ENCODE results near the gene MAPK1.
"Not testable (repeated sequence)": the region's sequence is repeated elsewhere in the genome, so short reads cannot be mapped to it uniquely, and the experiment has no call there.

Gene MAPK1

GRCh38 chr22:21858025-21858764, 9.2 kb downstream of the MAPK1 start:
- no peak overlapping the region for H3K4me3 ChIP-seq (ENCODE audit: low read depth in 1 of 2, low read length in 2 of 2)
- H3K9ac ChIP-seq (ENCODE audit: low read length), result no peak overlapping the region
- H3K4me1 ChIP-seq (ENCODE audit: insufficient read depth, low read length), result peaks cover 55% of the 10 kb centered on the region

GRCh38 chr22:21857481-21857914, 9.9 kb downstream of the MAPK1 start:
- Histone ChIP-seq H3K27ac (ENCODE audit: low read depth, low read length) (peak overlapping the region; percentile 49), H3K36me3 (ENCODE audit: insufficient read depth, low read length) (no peaks in the 10 kb centered on the region), H3K4me3 (ENCODE audit: low read depth in 1 of 2, low read length in 2 of 2) (no peak overlapping the region), H3K9ac (ENCODE audit: low read length) (no peak overlapping the region), H3K9me3 (ENCODE audit: low read length) (no peaks in the 10 kb centered on the region), H3K4me1 (ENCODE audit: insufficient read depth, low read length) (peaks cover 55% of the 10 kb centered on the region), H3K27me3 (ENCODE audit: control insufficient read depth in 1 of 2, insufficient read depth in 2 of 2, low read length in 2 of 2) (no peaks in the 10 kb centered on the region)

More at GRCh38 chr22:21858025-21858764, 9.2 kb downstream of the MAPK1 start:
- Histone ChIP-seq H3K36me3 (ENCODE audit: insufficient read depth, low read length) (no peaks in the 10 kb centered on the region), H3K27ac (ENCODE audit: low read depth, low read length) (peak overlapping the region; percentile 49), H3K27me3 (ENCODE audit: control insufficient read depth in 1 of 2, insufficient read depth in 2 of 2, low read length in 2 of 2) (no peaks in the 10 kb centered on the region), H3K9me3 (ENCODE audit: low read length) (no peaks in the 10 kb centered on the region)

- Histone ChIP-seq H3K9me3 (ENCODE audit: low read length) (no peaks in the 10 kb centered on the region), H3K27ac (ENCODE audit: low read depth, low read length) (no peak overlapping the region), H3K4me3 (ENCODE audit: low read depth in 1 of 2, low read length in 2 of 2) (no peak overlapping the region), H3K4me1 (ENCODE audit: insufficient read depth, low read length) (peaks cover 52% of the 10 kb centered on the region), H3K27me3 (ENCODE audit: control insufficient read depth in 1 of 2, insufficient read depth in 2 of 2, low read length in 2 of 2) (no peaks in the 10 kb centered on the region), H3K9ac (ENCODE audit: low read length) (no peak overlapping the region), H3K36me3 (ENCODE audit: insufficient read depth, low read length) (no peaks in the 10 kb centered on the region)
These were observed 10.6 kb downstream of the MAPK1 start for GRCh38 chr22:21856868-21857267.

DNA sequence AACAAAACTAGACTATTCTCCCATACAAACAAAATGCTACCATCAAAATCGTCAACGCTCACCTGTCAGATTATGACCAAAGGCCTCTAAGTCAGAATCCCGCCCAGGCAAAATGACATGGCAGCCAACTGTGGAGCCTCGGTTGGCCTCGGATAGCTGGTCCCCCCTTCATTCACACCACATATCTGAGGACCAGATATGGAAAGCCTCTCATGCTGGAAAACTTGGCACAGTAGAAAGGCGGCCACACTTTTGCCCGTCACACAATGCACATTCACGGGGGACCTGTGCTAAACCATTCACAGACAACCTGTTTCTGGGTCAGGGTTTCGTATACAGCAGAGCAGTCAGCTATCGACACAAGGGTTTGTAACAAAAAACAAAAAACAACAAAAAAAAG, 11.2 kb downstream of the MAPK1 start:
- no peak overlapping the region for H3K4me3 ChIP-seq (ENCODE audit: low read depth in 1 of 2, low read length in 2 of 2)
- no peaks in the 10 kb centered on the region for H3K27me3 ChIP-seq (ENCODE audit: control insufficient read depth in 1 of 2, insufficient read depth in 2 of 2, low read length in 2 of 2)
- peaks cover 45% of the 10 kb centered on the region for H3K4me1 ChIP-seq (ENCODE audit: insufficient read depth, low read length)
- H3K9ac ChIP-seq (ENCODE audit: low read length), result no peak overlapping the region
- no peaks in the 10 kb centered on the region for H3K9me3 ChIP-seq (ENCODE audit: low read length)
- H3K27ac ChIP-seq (ENCODE audit: low read depth, low read length), result no peak overlapping the region
- no peaks in the 10 kb centered on the region for H3K36me3 ChIP-seq (ENCODE audit: insufficient read depth, low read length)

GRCh38 chr22:21855676-21856075, 11.8 kb downstream of the MAPK1 start:
- H3K27ac ChIP-seq (ENCODE audit: low read depth, low read length), result no peak overlapping the region
- H3K27me3 ChIP-seq (ENCODE audit: control insufficient read depth in 1 of 2, insufficient read depth in 2 of 2, low read length in 2 of 2), result no peaks in the 10 kb centered on the region
- H3K9me3 ChIP-seq (ENCODE audit: low read length), result no peaks in the 10 kb centered on the region
- H3K9ac ChIP-seq (ENCODE audit: low read length), result no peak overlapping the region
- no peaks in the 10 kb centered on the region for H3K36me3 ChIP-seq (ENCODE audit: insufficient read depth, low read length)
- H3K4me3 ChIP-seq (ENCODE audit: low read depth in 1 of 2, low read length in 2 of 2), result no peak overlapping the region
- H3K4me1 ChIP-seq (ENCODE audit: insufficient read depth, low read length), result peaks cover 42% of the 10 kb centered on the region

DNA sequence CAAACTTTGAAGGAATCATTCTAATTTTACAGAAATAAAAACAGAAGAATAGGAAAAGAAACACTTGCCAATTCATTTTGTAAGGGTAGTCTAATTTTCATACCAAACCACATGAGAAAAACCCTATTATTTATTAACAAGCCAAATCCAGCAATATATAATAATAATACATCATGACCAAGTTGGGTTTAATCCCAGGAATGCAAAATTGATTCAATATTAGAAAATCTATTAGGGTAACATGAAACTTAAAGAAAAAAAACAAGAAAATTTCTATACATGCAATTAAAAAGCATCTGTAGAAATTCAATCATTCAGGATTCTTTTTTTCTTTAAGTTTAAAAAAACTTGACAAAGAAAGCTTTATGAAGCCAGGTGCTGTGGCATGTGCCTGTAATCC, 16.8 kb downstream of the MAPK1 start:
- H3K27ac ChIP-seq (ENCODE audit: low read depth, low read length), result no peak overlapping the region
- H3K27me3 ChIP-seq (ENCODE audit: control insufficient read depth in 1 of 2, insufficient read depth in 2 of 2, low read length in 2 of 2), result no peaks in the 10 kb centered on the region
- H3K36me3 ChIP-seq (ENCODE audit: insufficient read depth, low read length), result no peaks in the 10 kb centered on the region
- no peak overlapping the region for H3K4me3 ChIP-seq (ENCODE audit: low read depth in 1 of 2, low read length in 2 of 2)
- H3K4me1 ChIP-seq (ENCODE audit: insufficient read depth, low read length), result peaks cover 17% of the 10 kb centered on the region
- H3K9me3 ChIP-seq (ENCODE audit: low read length), result no peaks in the 10 kb centered on the region
- no peak overlapping the region for H3K9ac ChIP-seq (ENCODE audit: low read length)

DNA sequence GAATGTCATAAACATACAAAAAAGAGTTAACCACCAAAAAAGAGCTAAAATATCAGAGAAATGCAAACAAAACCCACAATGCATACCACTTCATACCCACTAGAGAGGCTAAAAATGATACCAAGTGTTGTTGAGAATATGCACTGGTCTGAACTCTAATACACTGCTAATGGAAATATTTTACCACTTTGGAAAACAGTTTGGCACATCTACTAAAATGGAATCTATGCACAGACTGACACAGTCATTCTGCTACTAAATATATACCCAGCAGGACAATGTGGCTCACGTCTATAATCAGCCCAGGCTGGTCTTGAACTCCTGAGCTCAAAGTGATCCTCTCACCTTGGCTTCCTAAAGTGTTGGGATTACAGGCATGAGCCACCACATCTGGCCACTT, 18.0 kb downstream of the MAPK1 start:
- H3K27ac ChIP-seq (ENCODE audit: low read depth, low read length), result no peak overlapping the region
- no peak overlapping the region for H3K9ac ChIP-seq (ENCODE audit: low read length)
- no peaks in the 10 kb centered on the region for H3K27me3 ChIP-seq (ENCODE audit: control insufficient read depth in 1 of 2, insufficient read depth in 2 of 2, low read length in 2 of 2)
- H3K4me1 ChIP-seq (ENCODE audit: insufficient read depth, low read length), result peaks cover 11% of the 10 kb centered on the region
- no peaks in the 10 kb centered on the region for H3K9me3 ChIP-seq (ENCODE audit: low read length)
- H3K4me3 ChIP-seq (ENCODE audit: low read depth in 1 of 2, low read length in 2 of 2), result no peak overlapping the region
- H3K36me3 ChIP-seq (ENCODE audit: insufficient read depth, low read length), result no peaks in the 10 kb centered on the region

GRCh38 chr22:21848057-21848456, 19.4 kb downstream of the MAPK1 start:
- peaks cover 10% of the 10 kb centered on the region for H3K4me1 ChIP-seq (ENCODE audit: insufficient read depth, low read length)
- not testable (repeated sequence) for H3K27me3 ChIP-seq (ENCODE audit: control insufficient read depth in 1 of 2, insufficient read depth in 2 of 2, low read length in 2 of 2); H3K9me3 ChIP-seq (ENCODE audit: low read length); H3K36me3 ChIP-seq (ENCODE audit: insufficient read depth, low read length); H3K9ac ChIP-seq (ENCODE audit: low read length); H3K4me3 ChIP-seq (ENCODE audit: low read depth in 1 of 2, low read length in 2 of 2); H3K27ac ChIP-seq (ENCODE audit: low read depth, low read length)

- Histone ChIP-seq H3K4me1 (ENCODE audit: insufficient read depth, low read length) (peaks cover 10% of the 10 kb centered on the region), H3K4me3 (ENCODE audit: low read depth in 1 of 2, low read length in 2 of 2) (no peak overlapping the region), H3K27ac (ENCODE audit: low read depth, low read length) (no peak overlapping the region), H3K9ac (ENCODE audit: low read length) (no peak overlapping the region), H3K36me3 (ENCODE audit: insufficient read depth, low read length) (no peaks in the 10 kb centered on the region), H3K9me3 (ENCODE audit: low read length) (no peaks in the 10 kb centered on the region), H3K27me3 (ENCODE audit: control insufficient read depth in 1 of 2, insufficient read depth in 2 of 2, low read length in 2 of 2) (no peaks in the 10 kb centered on the region)
These were observed 21.6 kb downstream of the MAPK1 start for GRCh38 chr22:21845558-21846453.

DNA sequence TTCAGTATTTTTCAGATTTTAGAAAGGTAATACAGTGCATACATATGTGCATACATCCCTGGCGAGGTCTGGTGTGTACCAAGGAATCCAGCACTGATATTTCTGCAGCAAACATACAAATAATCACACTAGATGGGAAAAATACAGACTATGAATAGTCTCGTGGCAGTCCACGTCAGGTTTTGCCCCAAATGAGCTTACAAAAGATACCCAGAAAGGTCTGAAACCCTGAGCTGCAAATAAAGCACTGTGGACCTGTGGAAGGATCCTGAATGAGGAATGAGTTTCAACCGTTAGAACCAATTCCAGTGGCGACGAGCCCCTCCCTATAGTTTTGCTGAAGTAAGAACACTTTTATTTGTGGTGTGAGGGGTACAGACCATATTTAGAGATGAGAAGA, 24.5 kb downstream of the MAPK1 start:
- H3K4me1 ChIP-seq (ENCODE audit: insufficient read depth, low read length), result peaks cover 1% of the 10 kb centered on the region
- H3K9ac ChIP-seq (ENCODE audit: low read length), result no peak overlapping the region
- no peak overlapping the region for H3K4me3 ChIP-seq (ENCODE audit: low read depth in 1 of 2, low read length in 2 of 2)
- H3K9me3 ChIP-seq (ENCODE audit: low read length), result no peaks in the 10 kb centered on the region
- no peaks in the 10 kb centered on the region for H3K36me3 ChIP-seq (ENCODE audit: insufficient read depth, low read length)
- no peak overlapping the region for H3K27ac ChIP-seq (ENCODE audit: low read depth, low read length)
- H3K27me3 ChIP-seq (ENCODE audit: control insufficient read depth in 1 of 2, insufficient read depth in 2 of 2, low read length in 2 of 2), result no peaks in the 10 kb centered on the region

DNA sequence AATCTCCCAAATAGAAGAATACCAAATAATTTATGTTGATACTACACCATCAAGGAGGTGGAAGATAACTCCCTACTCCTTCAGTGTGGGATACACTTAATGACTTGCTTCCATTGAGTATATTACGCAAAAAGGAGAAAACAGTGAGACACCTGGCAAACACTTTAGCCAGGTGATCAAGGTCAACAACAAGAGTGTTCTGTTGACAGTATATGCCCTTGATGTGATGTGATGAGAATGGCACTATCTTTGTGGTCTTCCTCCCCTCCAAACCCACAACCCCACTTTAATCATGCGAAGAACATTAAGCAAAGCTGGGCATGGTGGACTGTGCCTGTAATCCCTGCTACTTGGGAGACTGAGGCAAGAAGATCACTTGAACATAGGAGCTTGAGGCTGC, 26.0 kb downstream of the MAPK1 start:
- H3K27ac ChIP-seq (ENCODE audit: low read depth, low read length), result no peak overlapping the region
- peaks cover 15% of the 10 kb centered on the region for H3K4me1 ChIP-seq (ENCODE audit: insufficient read depth, low read length)
- no peaks in the 10 kb centered on the region for H3K9me3 ChIP-seq (ENCODE audit: low read length)
- no peak overlapping the region for H3K9ac ChIP-seq (ENCODE audit: low read length)
- no peaks in the 10 kb centered on the region for H3K27me3 ChIP-seq (ENCODE audit: control insufficient read depth in 1 of 2, insufficient read depth in 2 of 2, low read length in 2 of 2)
- H3K4me3 ChIP-seq (ENCODE audit: low read depth in 1 of 2, low read length in 2 of 2), result no peak overlapping the region
- H3K36me3 ChIP-seq (ENCODE audit: insufficient read depth, low read length), result no peaks in the 10 kb centered on the region

Data from muscle layer of colon (tissue), 2 donors.